GM12872 (cell line): Measurements from ENCODE around the gene SPINK13.

Experiments
- CTCF ChIP-seq: IDR thresholded peaks from 3 replicates; pipeline ENCODE4 v1.5.1; 2011; ENCODE audit warnings: low read depth, mild to moderate bottlenecking, low read length, moderate library complexity; ENCODE audit not compliant: insufficient read depth

Gene SPINK13

GRCh38 chr5:148333262-148333849 lies 64.8 kb downstream of the SPINK13 start:
- no peak for TF ChIP-seq CTCF

GRCh38 chr5:148335259-148335658 lies 66.7 kb downstream of the SPINK13 start, which contains the start of gene SPINK9:
Gene SPINK9 (plus strand): TSS chr5:148335559. CDS start chr5:148335614, 55 bp downstream.
- no peak for TF ChIP-seq CTCF
